Nephron (organoid): ENCODE data around the gene BTRC.

Experiments
- H3K27ac Mint-ChIP-seq, 3 experiments: 2 replicates each; pipeline ENCODE4 v1.8.0; 2020; ENCODE audit warnings: mixed read lengths in 3 of 3, mild to moderate bottlenecking in 2 of 3, moderate library complexity in 1 of 3
- H3K27me3 Mint-ChIP-seq: 2 replicates; pipeline ENCODE4 v1.8.0; 2021; ENCODE audit warnings: low read depth, mild to moderate bottlenecking, moderate library complexity, mixed read lengths
- H3K36me3 Mint-ChIP-seq: 2 replicates; pipeline ENCODE4 v1.8.0; 2020; ENCODE audit warnings: low read depth, mixed read lengths
- H3K4me1 Mint-ChIP-seq: 2 replicates; pipeline ENCODE4 v1.8.0; 2020; ENCODE audit warnings: mixed read lengths
- H3K4me3 Mint-ChIP-seq, 3 experiments: 2 replicates each; pipeline ENCODE4 v1.8.0; 2020; ENCODE audit warnings: mild to moderate bottlenecking in 3 of 3, mixed read lengths in 3 of 3, moderate library complexity in 2 of 3
- H3K9me3 Mint-ChIP-seq: 2 replicates; pipeline ENCODE4 v1.8.0; 2020; ENCODE audit warnings: mixed read lengths
- CTCF ChIP-seq, 3 experiments: fragments of 200-600 bp; sonication (generic); IDR thresholded peaks; one replicate each; pipeline ENCODE4 v1.5.0; 2021; ENCODE audit warnings: antibody characterized with exemption in 3 of 3; ENCODE audit not compliant: unreplicated experiment in 3 of 3

Gene BTRC

DNA sequence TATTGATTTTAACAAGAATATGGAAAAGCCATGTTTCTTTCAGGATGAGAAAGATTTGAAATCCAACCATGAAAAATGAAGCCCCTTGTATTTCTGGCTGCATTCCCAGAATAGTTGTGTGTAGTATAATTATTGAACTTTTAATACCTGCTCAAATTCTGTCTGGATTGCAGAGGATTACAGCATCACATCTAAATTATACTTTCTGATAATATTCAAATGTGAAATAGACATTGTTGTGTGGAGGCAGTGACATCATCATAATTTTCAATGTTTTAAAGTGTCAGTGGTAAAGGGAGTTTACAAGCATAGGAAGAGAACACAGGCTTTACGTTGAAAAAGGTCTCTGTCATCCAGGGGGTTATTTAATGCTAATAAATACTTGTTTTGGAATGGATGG, 140.7 kb downstream of the BTRC start:
- peaks cover 15% of the 10 kb centered on the region for H3K4me1 Mint-ChIP-seq
- no peaks in the 10 kb centered on the region for H3K27me3 Mint-ChIP-seq
- H3K36me3 Mint-ChIP-seq: no peaks in the 10 kb centered on the region
- no peak overlapping the region for H3K4me3 Mint-ChIP-seq
- H3K9me3 Mint-ChIP-seq: no peaks in the 10 kb centered on the region
- no peak overlapping the region for H3K27ac Mint-ChIP-seq
- no peak for TF ChIP-seq CTCF (IDR thresholded peaks at IDR 0.05; ENCODE audit: unreplicated experiment in 3 of 3)

DNA sequence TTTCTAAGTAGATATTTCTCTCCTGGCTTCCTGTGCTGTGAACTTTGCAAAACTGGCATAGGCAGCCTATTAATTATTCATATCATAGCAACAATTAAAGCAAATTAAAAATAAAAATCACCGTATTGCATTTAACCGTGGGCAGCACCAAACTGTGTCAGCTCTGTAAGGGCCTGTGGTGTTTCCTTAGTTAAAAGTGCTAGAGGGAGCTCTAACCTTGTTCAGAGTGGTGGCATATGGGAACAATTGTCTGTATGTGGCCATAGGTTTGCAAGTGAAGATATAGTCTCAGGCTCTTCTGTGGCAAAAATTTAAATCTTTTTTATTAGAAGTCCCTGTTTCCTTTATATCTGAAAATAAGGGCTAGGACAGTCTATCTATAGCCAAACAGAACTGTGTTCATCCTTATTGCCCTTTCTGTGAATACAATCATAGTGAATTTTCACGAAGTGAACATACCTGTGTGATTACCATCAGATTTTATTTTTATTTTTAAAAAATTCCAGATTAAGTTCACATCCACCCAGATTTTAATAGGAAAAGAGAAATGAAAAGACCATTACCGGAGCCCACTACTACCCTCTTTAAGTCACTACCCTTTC, 141.5 kb downstream of the BTRC start:
- no peaks in the 10 kb centered on the region for H3K9me3 Mint-ChIP-seq
- H3K4me3 Mint-ChIP-seq: no peak overlapping the region
- H3K4me1 Mint-ChIP-seq: peaks cover 13% of the 10 kb centered on the region
- no peak overlapping the region for H3K27ac Mint-ChIP-seq
- TF ChIP-seq CTCF (IDR thresholded peaks at IDR 0.05; ENCODE audit: unreplicated experiment in 3 of 3): peak in 1 of 3 experiments; percentile 38
- H3K27me3 Mint-ChIP-seq: no peaks in the 10 kb centered on the region
- H3K36me3 Mint-ChIP-seq: no peaks in the 10 kb centered on the region

DNA sequence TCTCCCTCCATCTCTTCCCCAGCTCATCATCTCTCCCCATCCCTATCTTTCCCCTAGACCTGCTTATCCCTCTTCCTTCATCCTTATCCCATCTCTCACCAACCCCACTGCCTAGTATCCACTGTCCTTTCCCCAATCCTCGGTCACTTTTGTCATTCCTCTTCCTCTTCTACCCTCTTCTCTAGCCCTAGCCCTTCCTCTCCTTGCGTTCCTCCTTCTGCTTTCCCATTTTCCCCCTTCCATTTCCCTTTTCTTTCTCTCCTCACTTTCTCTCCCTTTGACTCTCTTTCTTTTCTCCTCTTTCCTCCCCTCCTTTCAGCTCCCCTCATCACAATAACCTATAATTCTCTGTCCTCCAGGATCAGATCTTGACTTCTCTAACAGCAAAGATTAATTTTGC, 150.5 kb downstream of the BTRC start:
- Mint-ChIP-seq H3K27ac (no peak overlapping the region), H3K9me3 (no peaks in the 10 kb centered on the region), H3K36me3 (no peaks in the 10 kb centered on the region), H3K4me3 (no peak overlapping the region), H3K4me1 (peaks cover 7% of the 10 kb centered on the region), H3K27me3 (no peaks in the 10 kb centered on the region)
- TF ChIP-seq CTCF (IDR thresholded peaks at IDR 0.05; ENCODE audit: unreplicated experiment in 3 of 3): no peak

DNA sequence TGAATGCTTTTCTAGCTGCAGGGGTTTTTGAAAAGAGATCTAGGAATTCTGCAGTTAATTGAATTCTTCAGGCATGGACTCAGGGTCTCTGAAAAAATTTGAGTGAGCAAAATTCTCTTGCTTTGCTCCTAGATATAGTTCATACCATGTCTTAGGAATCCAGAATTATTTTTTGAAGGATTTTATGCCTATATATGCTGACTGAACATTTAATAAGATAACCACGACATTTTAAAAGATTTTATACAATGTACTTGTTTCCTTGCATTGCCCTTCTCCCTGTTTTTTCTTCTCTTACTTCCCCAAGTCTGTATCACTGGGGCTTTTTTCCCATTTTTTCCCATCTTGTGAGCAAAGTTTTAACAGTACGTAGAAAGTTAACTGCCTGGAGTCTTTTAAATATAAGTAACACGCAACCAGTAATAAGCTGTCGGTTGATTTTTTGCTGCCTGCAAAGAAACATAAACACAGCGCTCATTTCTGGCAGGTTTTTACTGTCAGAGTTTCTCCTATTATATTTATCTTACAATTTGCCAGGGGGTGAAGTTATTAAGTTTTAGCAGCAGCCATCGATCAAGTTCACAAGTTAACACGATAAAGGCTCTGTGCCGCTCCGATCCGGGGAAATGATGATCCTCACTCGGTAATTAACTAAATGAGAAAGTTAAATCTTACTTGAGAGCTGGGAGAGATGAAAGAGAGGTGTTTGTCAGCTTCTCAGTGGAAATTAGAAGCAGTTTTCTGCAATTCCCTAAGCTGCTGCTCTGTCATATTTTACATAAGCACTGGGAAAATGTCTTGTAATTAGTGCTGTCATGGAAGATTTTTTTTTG, 153.1 kb downstream of the BTRC start:
- H3K36me3 Mint-ChIP-seq: no peaks in the 10 kb centered on the region
- H3K4me3 Mint-ChIP-seq: peak overlapping the region in 1 of 3 experiments; percentile 19
- no peaks in the 10 kb centered on the region for H3K9me3 Mint-ChIP-seq
- no peak for TF ChIP-seq CTCF (IDR thresholded peaks at IDR 0.05; ENCODE audit: unreplicated experiment in 3 of 3)
- H3K4me1 Mint-ChIP-seq: peaks cover 7% of the 10 kb centered on the region
- no peaks in the 10 kb centered on the region for H3K27me3 Mint-ChIP-seq
- H3K27ac Mint-ChIP-seq: peak overlapping the region in 1 of 3 experiments; percentile 14

- no peaks in the 10 kb centered on the region for H3K9me3 Mint-ChIP-seq
- H3K36me3 Mint-ChIP-seq: no peaks in the 10 kb centered on the region
- no peak overlapping the region for H3K4me3 Mint-ChIP-seq
- peaks cover 7% of the 10 kb centered on the region for H3K4me1 Mint-ChIP-seq
- H3K27me3 Mint-ChIP-seq: no peaks in the 10 kb centered on the region
- TF ChIP-seq CTCF (IDR thresholded peaks at IDR 0.05; ENCODE audit: unreplicated experiment in 3 of 3): no peak
- H3K27ac Mint-ChIP-seq: no peak overlapping the region
Observed at GRCh38 chr10:101507828-101508227, 153.9 kb downstream of the BTRC start.
